ENCODE results near the gene ERMARD.

Gene ERMARD

DNA sequence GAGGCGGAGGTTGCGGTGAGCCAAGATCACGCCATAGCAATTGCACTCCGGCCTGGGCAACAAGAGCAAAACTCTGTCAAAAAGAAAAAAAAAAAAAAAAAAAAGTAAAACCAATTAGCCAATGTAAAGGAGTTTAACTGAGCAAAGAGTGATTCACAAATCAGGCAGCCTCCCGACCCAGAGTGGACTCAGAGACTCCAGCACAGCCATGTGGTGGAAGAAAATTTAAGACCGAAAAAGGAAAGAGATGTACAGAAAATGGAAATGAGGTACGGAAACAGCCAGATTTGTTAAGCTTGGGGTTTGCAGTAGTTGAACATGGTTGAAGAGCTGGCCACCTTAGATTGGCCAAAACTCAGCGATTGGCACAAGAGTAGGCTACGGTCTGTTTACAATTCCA lies 51.4 kb downstream of the ERMARD start:
- DNase-seq (ENCODE audit: low spot score), result no peak

DNA sequence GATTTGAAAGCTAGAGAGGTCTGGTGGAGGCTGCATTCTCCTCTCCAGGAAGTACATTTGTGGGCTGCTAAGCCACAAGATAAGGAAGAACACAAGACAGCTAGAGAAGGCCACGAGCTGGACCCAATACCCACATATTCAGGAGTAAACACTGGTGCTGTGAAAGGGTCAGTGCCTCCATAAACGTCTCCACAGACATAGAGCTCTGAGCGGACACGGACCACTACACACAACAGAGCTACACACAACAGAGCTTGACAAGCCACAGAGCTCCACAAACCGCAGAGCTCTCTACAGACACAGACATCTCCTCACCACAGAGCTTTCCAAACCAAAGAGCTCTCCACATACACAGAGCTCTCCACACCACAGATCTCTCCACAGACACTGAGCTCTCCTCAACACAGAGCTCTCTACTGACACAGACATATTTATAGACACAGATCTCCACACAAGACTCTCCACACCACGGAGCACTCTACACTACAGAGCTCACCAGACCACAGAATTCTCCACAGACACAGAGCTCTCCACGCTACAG lies 51.9 kb downstream of the ERMARD start:
- DNase-seq (ENCODE audit: low spot score), result no peak

- no peak for DNase-seq (ENCODE audit: low spot score)
These were observed 52.5 kb downstream of the ERMARD start for GRCh38 chr6:169803816-169804340.

DNA sequence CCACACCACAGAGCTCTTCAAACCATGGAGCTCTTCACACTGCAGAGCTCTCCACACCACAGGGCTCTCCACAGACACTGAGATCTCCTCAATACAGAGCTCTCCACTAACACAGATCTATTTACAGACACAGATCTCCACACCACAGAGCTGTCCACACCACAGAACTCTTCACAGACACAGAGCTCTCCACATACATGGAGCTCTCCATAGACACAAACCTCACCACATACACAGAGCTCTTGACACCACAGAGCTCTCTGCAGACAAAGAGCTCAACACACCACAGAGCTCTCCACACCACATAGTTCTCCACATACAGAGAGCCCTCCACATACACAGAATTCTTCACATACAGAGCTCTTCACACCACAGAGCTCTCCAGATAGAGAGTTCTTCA lies 53.0 kb downstream of the ERMARD start:
- no peak for DNase-seq (ENCODE audit: low spot score)

DNA sequence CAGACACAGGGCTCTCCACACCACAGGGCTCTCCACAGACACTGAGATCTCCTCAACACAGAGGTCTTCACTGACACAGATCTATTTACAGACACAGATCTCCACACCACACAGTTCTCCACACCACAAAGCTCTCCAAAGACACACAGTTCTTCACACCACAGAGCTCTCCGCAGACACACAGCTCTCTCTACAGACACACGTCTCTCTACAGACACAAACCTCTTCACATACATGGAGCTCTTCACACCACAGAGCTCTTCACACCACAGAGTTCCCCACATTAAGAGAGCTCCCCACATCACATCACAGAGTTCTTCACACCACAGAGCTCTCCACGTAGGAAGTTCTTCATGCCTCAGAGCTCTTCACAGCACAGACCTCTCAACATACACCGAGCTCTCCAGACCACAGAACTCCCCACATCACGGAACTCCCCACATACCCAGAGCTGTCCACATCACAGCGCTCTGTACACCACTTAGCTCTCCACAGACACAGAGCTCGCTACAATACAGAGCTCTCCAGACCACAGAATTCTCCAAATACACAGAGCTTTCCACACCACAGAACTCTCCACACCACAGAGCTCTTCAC lies 53.9 kb downstream of the ERMARD start:
- no peak for DNase-seq (ENCODE audit: low spot score)

- no peak for DNase-seq (ENCODE audit: low spot score)
These were observed 55.3 kb downstream of the ERMARD start for GRCh38 chr6:169806701-169807100.

- no peak for DNase-seq (ENCODE audit: low spot score)
These were observed 55.8 kb downstream of the ERMARD start for GRCh38 chr6:169807229-169807628.

GRCh38 chr6:169807699-169808607 lies 56.5 kb downstream of the ERMARD start:
- DNase-seq (ENCODE audit: low spot score), result no peak

GRCh38 chr6:169808608-169808967 lies 57.2 kb downstream of the ERMARD start:
- DNase-seq (ENCODE audit: low spot score), result no peak

DNA sequence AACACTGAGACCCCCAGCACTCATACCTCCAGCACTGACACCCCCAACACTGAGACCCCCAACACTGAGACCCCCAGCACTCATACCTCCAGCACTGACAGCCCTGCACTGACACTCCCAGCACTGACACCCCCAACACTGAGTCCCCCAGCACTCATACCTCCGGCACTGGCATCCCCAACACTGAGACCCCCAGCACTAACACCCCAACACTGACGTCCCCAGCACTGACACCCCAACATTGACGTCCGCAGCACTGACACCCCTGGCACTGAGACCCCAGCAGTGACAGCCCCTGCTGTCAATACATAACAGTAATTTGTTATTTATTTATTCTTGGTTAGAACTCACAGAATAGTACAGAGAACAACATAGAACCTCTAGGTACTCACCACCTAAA lies 58.0 kb downstream of the ERMARD start:
- DNase-seq (ENCODE audit: low spot score), result no peak

GRCh38 chr6:169810066-169810989 lies 58.9 kb downstream of the ERMARD start:
- no peak for DNase-seq (ENCODE audit: low spot score)

- no peak for DNase-seq (ENCODE audit: low spot score)
These were observed 59.6 kb downstream of the ERMARD start for GRCh38 chr6:169811072-169811471.

- DNase-seq (ENCODE audit: low spot score), result no peak
These were observed 60.3 kb downstream of the ERMARD start for GRCh38 chr6:169811521-169812256.

GRCh38 chr6:169812257-169812644 lies 60.8 kb downstream of the ERMARD start:
- no peak for DNase-seq (ENCODE audit: low spot score)

DNA sequence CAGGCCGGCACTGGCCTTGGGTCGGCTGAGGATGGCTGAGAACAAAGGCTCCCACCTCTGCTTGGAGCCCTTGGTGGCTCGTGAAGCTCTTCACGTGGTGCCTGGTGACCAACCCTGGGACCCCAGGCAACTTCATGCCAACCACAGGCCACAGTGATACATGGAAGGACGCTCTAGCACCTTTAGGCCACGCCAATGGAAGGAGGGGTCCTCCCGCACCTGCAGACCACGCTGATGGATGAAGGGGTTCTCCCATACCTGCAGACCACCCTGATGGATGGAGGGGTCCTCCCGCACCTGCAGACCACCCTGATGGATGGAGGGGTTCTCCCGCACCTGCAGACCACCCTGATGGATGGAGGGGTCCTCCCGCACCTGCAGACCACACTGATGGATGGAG lies 62.5 kb downstream of the ERMARD start:
- DNase-seq (ENCODE audit: low spot score), result no peak

DNA sequence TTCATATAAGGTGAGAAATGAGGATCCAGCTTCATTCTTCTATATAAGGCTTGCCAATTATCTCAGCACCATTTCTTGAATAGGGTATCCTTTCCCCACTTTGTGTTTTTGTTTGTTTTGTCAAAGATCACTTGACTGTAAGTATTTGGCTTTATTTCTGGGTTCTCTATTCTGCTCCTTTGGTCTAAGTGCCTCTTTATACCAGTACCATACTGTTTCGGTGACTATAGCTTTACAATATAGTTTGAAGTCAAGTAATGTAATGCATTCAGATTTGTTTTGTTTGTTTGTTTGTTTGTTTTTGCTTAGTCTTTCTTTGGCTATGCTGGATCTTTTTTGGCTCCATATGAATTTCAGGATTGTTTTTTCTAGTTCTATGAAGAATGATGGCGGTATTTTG lies 64.6 kb downstream of the ERMARD start:
- no peak for DNase-seq (ENCODE audit: low spot score)

DNA sequence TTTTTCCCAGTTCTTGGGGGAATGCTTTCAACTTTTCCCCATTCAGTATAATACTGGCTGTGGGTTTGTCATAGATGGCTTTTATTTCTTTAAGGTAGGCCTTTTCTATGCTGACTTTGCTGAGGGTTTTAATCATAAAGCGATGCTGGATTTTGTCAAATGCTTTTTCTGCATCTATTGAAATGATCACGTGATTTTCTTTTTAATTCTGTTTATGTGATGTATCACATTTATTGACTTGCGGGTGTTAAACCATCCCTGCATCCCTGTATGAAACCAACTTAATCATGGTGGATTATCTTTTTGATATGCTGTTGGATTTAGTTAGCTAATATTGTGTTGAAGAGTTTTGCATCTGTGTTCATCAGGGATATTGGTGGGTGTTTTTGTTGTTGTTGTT lies 65.6 kb downstream of the ERMARD start:
- no peak for DNase-seq (ENCODE audit: low spot score)

DNA sequence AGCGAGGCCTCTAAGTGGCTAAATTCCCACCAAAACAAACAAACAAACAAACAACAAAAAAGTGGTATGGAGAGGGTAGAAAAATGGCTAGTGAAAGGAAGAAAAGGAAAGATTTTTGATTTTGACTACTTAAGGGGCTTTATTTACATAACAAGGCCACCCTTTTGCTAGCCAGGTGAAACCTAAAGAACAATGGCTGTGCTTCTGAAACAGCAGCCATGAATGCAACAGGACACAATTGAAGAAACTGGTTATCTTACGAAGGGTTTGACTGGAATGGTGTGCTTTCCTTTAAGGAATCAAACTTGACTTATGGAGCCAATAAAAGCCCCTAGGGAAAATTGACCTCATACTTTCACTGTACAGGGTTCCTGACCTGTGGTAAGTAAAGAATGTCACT lies 68.9 kb downstream of the ERMARD start:
- no peak for DNase-seq (ENCODE audit: low spot score)

GRCh38 chr6:169824021-169824420 lies 72.6 kb downstream of the ERMARD start:
- DNase-seq (ENCODE audit: low spot score), result no peak

DNA sequence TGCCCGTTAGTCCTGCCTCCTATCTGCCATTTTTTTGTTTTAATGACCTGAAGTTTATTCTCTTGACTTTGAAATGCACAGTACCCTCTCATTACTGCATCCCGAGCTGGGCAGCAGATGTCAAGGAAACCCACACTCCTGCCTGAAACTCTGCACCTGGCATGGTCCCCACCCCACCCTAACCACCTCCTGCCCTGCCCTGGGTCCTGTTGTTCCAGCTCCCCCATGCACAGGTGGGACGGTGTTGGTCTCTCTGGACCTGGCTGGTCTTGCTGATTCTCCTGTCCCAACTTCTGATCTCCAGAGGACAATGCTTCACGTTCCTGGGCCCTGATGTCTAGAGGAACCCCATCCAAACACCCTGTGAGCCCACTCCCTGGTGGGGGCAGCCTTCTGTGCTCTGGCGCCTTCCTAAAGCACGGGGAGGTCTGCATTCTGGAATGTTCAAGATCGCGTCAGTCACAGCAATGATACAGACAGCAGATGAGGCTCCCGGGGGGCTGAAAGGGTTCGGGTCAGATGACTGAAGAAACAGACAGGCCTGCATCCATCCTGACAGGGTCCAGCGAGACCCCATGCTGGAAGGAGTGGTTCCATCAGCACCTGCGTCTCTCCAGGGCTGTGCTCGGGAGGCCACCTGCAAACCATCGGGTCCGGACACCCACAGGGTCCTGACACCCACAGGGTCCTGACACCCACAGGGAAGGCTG lies 73.6 kb downstream of the ERMARD start:
- DNase-seq (ENCODE audit: low spot score), result no peak

Data from LoVo (cell line).